HepG2 (cell line): ENCODE data around the gene LMAN2.

Source experiments
- CBX5 ChIP-seq: sonication (generic); formaldehyde crosslinking; IDR thresholded peaks from 2 replicates; pipeline ENCODE4 v1.4.0; 2020; ENCODE audit warnings: missing genetic modification reagents, borderline replicate concordance
- DR1 ChIP-seq: sonication (generic); formaldehyde crosslinking; IDR thresholded peaks from 2 replicates; pipeline ENCODE4 v1.8.0; 2021; ENCODE audit warnings: mild to moderate bottlenecking, missing genetic modification reagents, inconsistent platforms
- EZH2 ChIP-seq: conservative IDR thresholded peaks from 2 replicates; pipeline ENCODE4 v1.6.1; 2012; ENCODE audit warnings: mild to moderate bottlenecking, low read depth, low read length, moderate library complexity
- MAZ ChIP-seq, 2 experiments: sonication (generic) in 1 of 2; formaldehyde crosslinking in 1 of 2; IDR thresholded peaks; 2 replicates each; pipeline versions ENCODE4 v1.5.0 to v1.6.1; 2012 to 2020; ENCODE audit warnings: low read depth in 2 of 2, mild to moderate bottlenecking in 2 of 2, borderline replicate concordance in 1 of 2, improper control_type of control experiment in 1 of 2, low read length in 1 of 2, missing genetic modification reagents in 1 of 2, moderate library complexity in 1 of 2
- RAD21 ChIP-seq: fragments of 450-650 bp; formaldehyde crosslinking; IDR thresholded peaks from 2 replicates; pipeline ENCODE4 v1.5.0; 2020; ENCODE audit warnings: mild to moderate bottlenecking
- SMC3 ChIP-seq: IDR thresholded peaks from 2 replicates; pipeline ENCODE4 v1.6.1; 2011; ENCODE audit warnings: low read length, improper control_type of control experiment
- TP53 ChIP-seq: sonication (generic); formaldehyde crosslinking; conservative IDR thresholded peaks from 2 replicates; pipeline ENCODE4 v1.4.0; 2020; ENCODE audit warnings: missing genetic modification reagents
- ZFAT ChIP-seq: sonication (generic); formaldehyde crosslinking; conservative IDR thresholded peaks from 2 replicates; pipeline ENCODE4 v1.8.1; 2023; ENCODE audit warnings: missing genetic modification reagents, inconsistent platforms
- TF ChIP-seq, protein P1 (sequence below): sonication (generic); formaldehyde crosslinking; IDR thresholded peaks from 2 replicates; pipeline ENCODE4 v1.5.0; 2020; ENCODE audit warnings: missing genetic modification reagents
- TF ChIP-seq, protein P2 (sequence below): sonication (generic); formaldehyde crosslinking; IDR thresholded peaks from 2 replicates; pipeline ENCODE4 v1.4.0; 2020; ENCODE audit warnings: missing genetic modification reagents, borderline replicate concordance
- TF ChIP-seq, protein P3 (sequence below): sonication (generic); formaldehyde crosslinking; IDR thresholded peaks from 2 replicates; pipeline ENCODE4 v1.4.0; 2020; ENCODE audit warnings: missing genetic modification reagents
- TF ChIP-seq, protein P4 (sequence below): sonication (generic); formaldehyde crosslinking; IDR thresholded peaks from 2 replicates; pipeline ENCODE4 v1.4.0; 2020; ENCODE audit warnings: missing genetic modification reagents, borderline replicate concordance
- TF ChIP-seq, protein P5 (sequence below): sonication (generic); formaldehyde crosslinking; IDR thresholded peaks from 2 replicates; pipeline ENCODE4 v1.4.0; 2020; ENCODE audit warnings: low read depth, mild to moderate bottlenecking, missing genetic modification reagents
- TF ChIP-seq, protein P6 (sequence below): sonication (generic); formaldehyde crosslinking; IDR thresholded peaks from 2 replicates; pipeline ENCODE4 v1.5.0; 2020; ENCODE audit warnings: mild to moderate bottlenecking, missing genetic modification reagents, moderate library complexity

DNA sequence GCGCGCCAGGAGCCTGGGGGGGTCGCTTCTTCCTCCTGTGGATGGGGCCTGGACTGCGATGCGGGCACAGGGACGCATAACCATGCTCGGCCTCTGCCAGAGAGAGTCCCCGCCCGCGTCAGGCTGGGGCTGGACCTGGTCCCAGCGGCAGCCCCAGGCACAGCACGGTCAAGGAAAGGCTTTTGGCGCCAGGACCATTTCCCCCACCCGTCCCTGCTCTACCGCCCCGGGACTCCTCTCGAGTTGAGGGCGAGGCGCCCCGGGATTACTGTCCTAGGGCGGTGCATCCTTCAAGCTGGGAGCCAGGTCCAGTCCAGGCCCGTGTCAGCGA is 40.1 kb downstream of the LMAN2 start:
- TF ChIP-seq EZH2 (no peak), DR1 (CRISPR knock-in tag) (no peak), CBX5 (CRISPR knock-in tag) (no peak), SMC3 (no peak), MAZ (IDR thresholded peaks at IDR 0.05; ENCODE audit: borderline replicate concordance, low read depth, low read length) (no peak), MAZ (CRISPR knock-in tag; IDR thresholded peaks at IDR 0.05; ENCODE audit: low read depth) (no peak), TP53 (CRISPR knock-in tag) (no peak), ZFAT (CRISPR knock-in tag) (no peak), RAD21 (CRISPR knock-in tag) (no peak)
- TF ChIP-seq, protein P1, sequence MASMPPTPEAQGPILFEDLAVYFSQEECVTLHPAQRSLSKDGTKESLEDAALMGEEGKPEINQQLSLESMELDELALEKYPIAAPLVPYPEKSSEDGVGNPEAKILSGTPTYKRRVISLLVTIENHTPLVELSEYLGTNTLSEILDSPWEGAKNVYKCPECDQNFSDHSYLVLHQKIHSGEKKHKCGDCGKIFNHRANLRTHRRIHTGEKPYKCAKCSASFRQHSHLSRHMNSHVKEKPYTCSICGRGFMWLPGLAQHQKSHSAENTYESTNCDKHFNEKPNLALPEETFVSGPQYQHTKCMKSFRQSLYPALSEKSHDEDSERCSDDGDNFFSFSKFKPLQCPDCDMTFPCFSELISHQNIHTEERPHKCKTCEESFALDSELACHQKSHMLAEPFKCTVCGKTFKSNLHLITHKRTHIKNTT (CRISPR knock-in tag), result no peak
- TF ChIP-seq, protein P2, sequence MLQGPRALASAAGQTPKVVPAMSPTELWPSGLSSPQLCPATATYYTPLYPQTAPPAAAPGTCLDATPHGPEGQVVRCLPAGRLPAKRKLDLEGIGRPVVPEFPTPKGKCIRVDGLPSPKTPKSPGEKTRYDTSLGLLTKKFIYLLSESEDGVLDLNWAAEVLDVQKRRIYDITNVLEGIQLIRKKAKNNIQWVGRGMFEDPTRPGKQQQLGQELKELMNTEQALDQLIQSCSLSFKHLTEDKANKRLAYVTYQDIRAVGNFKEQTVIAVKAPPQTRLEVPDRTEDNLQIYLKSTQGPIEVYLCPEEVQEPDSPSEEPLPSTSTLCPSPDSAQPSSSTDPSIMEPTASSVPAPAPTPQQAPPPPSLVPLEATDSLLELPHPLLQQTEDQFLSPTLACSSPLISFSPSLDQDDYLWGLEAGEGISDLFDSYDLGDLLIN (CRISPR knock-in tag), result no peak
- TF ChIP-seq, protein P3, sequence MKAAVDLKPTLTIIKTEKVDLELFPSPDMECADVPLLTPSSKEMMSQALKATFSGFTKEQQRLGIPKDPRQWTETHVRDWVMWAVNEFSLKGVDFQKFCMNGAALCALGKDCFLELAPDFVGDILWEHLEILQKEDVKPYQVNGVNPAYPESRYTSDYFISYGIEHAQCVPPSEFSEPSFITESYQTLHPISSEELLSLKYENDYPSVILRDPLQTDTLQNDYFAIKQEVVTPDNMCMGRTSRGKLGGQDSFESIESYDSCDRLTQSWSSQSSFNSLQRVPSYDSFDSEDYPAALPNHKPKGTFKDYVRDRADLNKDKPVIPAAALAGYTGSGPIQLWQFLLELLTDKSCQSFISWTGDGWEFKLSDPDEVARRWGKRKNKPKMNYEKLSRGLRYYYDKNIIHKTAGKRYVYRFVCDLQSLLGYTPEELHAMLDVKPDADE (CRISPR knock-in tag), result no peak
- TF ChIP-seq, protein P4, sequence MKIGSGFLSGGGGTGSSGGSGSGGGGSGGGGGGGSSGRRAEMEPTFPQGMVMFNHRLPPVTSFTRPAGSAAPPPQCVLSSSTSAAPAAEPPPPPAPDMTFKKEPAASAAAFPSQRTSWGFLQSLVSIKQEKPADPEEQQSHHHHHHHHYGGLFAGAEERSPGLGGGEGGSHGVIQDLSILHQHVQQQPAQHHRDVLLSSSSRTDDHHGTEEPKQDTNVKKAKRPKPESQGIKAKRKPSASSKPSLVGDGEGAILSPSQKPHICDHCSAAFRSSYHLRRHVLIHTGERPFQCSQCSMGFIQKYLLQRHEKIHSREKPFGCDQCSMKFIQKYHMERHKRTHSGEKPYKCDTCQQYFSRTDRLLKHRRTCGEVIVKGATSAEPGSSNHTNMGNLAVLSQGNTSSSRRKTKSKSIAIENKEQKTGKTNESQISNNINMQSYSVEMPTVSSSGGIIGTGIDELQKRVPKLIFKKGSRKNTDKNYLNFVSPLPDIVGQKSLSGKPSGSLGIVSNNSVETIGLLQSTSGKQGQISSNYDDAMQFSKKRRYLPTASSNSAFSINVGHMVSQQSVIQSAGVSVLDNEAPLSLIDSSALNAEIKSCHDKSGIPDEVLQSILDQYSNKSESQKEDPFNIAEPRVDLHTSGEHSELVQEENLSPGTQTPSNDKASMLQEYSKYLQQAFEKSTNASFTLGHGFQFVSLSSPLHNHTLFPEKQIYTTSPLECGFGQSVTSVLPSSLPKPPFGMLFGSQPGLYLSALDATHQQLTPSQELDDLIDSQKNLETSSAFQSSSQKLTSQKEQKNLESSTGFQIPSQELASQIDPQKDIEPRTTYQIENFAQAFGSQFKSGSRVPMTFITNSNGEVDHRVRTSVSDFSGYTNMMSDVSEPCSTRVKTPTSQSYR, result no peak
- TF ChIP-seq, protein P5, sequence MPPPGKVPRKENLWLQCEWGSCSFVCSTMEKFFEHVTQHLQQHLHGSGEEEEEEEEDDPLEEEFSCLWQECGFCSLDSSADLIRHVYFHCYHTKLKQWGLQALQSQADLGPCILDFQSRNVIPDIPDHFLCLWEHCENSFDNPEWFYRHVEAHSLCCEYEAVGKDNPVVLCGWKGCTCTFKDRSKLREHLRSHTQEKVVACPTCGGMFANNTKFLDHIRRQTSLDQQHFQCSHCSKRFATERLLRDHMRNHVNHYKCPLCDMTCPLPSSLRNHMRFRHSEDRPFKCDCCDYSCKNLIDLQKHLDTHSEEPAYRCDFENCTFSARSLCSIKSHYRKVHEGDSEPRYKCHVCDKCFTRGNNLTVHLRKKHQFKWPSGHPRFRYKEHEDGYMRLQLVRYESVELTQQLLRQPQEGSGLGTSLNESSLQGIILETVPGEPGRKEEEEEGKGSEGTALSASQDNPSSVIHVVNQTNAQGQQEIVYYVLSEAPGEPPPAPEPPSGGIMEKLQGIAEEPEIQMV (CRISPR knock-in tag), result no peak
- TF ChIP-seq, protein P6, sequence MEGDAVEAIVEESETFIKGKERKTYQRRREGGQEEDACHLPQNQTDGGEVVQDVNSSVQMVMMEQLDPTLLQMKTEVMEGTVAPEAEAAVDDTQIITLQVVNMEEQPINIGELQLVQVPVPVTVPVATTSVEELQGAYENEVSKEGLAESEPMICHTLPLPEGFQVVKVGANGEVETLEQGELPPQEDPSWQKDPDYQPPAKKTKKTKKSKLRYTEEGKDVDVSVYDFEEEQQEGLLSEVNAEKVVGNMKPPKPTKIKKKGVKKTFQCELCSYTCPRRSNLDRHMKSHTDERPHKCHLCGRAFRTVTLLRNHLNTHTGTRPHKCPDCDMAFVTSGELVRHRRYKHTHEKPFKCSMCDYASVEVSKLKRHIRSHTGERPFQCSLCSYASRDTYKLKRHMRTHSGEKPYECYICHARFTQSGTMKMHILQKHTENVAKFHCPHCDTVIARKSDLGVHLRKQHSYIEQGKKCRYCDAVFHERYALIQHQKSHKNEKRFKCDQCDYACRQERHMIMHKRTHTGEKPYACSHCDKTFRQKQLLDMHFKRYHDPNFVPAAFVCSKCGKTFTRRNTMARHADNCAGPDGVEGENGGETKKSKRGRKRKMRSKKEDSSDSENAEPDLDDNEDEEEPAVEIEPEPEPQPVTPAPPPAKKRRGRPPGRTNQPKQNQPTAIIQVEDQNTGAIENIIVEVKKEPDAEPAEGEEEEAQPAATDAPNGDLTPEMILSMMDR (CRISPR knock-in tag), result no peak
